HG02884 (cell line): ENCODE data around the gene COA8.
"Not testable (repeated sequence)": the region's sequence is repeated elsewhere in the genome, so short reads cannot be mapped to it uniquely, and the experiment has no call there.

Experiments used
- ATAC-seq: cut with Tn5 transposase; IDR thresholded peaks from one replicate; pipeline ENCODE4 v1.9.1; 2021; ENCODE audit warnings: mild to moderate bottlenecking, moderate library complexity; ENCODE audit not compliant: unreplicated experiment

The COA8 gene

GRCh38 chr14:103568952-103569351 lies 6.2 kb downstream of the COA8 start:
- ATAC-seq, result no peak

- ATAC-seq, result no peak
Observed at GRCh38 chr14:103569408-103569807, 6.6 kb downstream of the COA8 start.

GRCh38 chr14:103574104-103574503 lies 11.3 kb downstream of the COA8 start:
- ATAC-seq, result no peak

DNA sequence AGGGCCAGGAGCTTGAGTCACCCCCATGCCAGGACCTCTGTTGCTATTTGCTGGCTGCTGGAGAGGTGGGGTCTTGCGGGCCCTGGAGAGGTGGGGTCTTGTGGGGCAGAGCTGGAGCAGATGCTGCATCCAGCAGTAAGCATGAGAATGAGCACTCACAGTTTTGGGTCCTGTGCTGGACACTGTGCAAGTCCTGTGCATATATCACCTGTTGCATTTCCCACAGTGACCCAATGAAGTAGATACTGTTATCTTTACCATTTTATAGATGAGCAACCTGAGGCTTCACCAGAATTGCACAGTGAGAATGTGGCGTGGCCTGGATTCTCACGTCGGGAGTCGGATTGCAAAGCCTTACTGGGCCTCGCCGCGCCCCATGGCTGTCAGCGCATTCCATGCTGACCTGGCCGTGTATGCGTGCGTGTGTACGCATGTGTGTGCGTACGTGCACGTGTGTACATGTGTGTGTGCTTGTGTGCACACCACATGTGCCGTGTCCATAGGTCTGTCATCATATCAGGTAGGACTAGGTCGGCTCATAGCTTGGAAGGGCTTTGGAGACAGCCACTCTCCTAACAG lies 12.0 kb downstream of the COA8 start:
- ATAC-seq, result no peak

GRCh38 chr14:103576371-103577024 lies 13.7 kb downstream of the COA8 start:
- no peak for ATAC-seq

GRCh38 chr14:103578401-103579075 lies 15.8 kb downstream of the COA8 start:
- ATAC-seq, result no peak

GRCh38 chr14:103581206-103581605 lies 18.4 kb downstream of the COA8 start:
- ATAC-seq, result no peak

DNA sequence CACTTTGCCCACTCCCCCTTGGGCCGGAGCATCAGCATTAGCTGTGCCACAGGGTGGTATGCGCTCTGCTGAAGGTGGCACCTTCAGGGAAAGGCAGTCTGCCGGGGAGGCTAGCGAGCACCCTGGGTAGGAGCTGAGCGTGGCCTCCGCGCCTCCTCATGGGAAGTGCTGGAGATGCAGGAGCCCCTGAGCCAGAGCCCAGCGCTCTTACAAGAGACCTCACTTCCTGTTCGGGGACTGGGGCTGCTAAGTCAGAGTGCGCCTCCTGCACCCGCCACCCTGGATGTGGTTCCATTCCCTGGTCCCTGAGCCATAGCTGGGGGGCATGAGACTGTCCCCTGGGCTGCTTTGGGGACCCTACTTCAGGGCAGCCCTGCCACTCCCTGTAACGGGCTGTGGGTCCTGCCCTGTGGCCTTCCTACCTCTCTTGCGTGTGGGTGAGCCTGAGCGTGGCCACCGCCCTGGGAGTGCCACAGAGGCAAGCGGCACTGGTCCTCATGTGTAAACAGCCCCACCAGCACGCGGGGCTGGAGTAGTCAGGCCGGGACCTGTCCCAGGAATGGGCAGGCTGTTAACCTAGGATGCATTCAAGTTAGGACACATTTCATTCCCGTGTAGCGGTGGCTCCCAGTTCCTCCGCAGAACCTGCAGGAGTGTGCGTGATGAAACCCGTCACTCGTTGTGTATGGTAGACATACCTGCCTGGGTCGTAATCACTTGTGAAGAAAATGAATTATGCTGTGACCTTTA lies 19.4 kb downstream of the COA8 start:
- no peak for ATAC-seq

- no peak for ATAC-seq
Observed at GRCh38 chr14:103584326-103584915, 21.7 kb downstream of the COA8 start.

DNA sequence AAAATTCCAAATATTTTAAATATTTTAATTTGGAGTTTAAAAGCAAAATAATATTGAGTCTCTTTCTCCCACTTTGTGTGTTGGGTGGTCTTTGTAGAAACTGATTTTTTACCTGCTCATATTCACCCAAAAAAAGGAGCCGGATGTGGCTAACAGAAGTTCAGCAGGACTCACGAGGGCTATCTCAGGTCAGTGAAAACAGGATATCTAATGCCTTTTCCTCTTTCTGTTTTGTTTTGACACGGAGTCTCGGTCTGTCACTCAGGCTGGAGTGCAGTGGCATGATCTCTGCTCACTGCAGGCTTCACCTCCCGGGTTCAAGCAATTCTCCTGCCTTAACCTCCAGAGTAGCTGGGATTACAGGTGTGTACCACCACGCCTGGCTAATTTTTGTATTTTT lies 30.8 kb downstream of the COA8 start:
- peak; percentile 52 for ATAC-seq

GRCh38 chr14:103594265-103594664 lies 31.5 kb downstream of the COA8 start:
- ATAC-seq, result no peak

- no peak for ATAC-seq
Observed at GRCh38 chr14:103597623-103598377, 35.0 kb downstream of the COA8 start.

DNA sequence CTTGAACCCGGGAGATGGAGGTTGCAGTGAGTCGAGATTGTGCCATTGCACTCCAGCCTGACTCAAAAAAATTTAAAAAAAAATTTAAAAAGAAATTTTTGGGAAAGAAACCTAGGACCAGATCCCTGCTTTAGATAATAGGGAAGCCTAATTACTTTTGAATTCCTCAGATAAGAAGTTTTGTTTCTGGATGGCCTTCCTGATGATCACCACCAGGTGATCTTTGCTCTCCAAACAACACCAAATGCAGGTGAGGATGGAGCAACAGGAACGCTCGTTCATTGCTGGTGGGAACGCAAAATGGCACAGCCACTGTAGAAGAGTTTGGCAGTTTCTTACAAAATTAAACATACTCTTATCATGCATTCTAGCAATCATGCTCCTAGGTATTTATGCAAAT lies 37.7 kb downstream of the COA8 start:
- no peak for ATAC-seq

GRCh38 chr14:103604620-103605019 lies 41.9 kb downstream of the COA8 start:
- no peak for ATAC-seq

GRCh38 chr14:103606963-103607668 lies 44.4 kb downstream of the COA8 start:
- no peak for ATAC-seq

- no peak for ATAC-seq
Observed at GRCh38 chr14:103607822-103608221, 45.1 kb downstream of the COA8 start.

GRCh38 chr14:103609081-103609480 lies 46.3 kb downstream of the COA8 start:
- ATAC-seq, result not testable (repeated sequence)

GRCh38 chr14:103611215-103611614 lies 48.5 kb downstream of the COA8 start:
- ATAC-seq, result no peak

DNA sequence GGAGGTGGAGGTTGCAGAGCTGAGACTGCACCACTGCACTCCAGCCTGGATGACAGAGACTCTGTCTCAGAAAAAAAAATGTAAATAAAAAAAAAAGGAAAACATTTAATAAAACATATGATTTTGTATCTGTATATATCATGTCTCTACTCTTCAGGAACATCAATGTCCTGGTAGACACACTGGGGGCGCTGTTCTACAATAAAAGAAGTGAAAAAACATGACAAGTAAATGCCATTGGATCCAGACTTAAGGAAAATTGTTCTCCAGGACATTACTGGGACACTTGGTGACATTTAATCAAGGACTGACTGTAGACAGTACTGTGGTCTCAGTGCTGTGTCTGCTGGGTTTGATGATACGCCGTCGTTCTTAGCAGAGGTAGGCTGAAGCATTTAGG lies 50.8 kb downstream of the COA8 start:
- ATAC-seq, result no peak
